Activated CD8-positive, alpha-beta T cell treated with anti-CD3 and anti-CD28 coated beads for 36 hours (primary cell): Measurements from ENCODE around the gene NAA50. TPM values are rescaled to one million over a fixed set of nuclear protein-coding genes. Genes with fewer than 3 reads are reported as not detected.

Source experiments
- ATAC-seq: fragments of 200-7000 bp; cut with Tn5 transposase; one replicate; pipeline ENCODE4 v1.10.0; 2021; ENCODE audit warnings: mild to moderate bottlenecking, moderate library complexity
- CTCF ChIA-PET: fragments of 350-600 bp; sonication (Branson Sonifier 250); formaldehyde crosslinking; loops from one replicate; lab custom pipeline; 2021; ENCODE audit warnings: antibody characterized with exemption; lab: Charles Lee
- POLR2A ChIA-PET: fragments of 350-600 bp; sonication (Branson Sonifier 250); formaldehyde crosslinking; loops from one replicate; lab custom pipeline; 2021; ENCODE audit warnings: antibody characterized with exemption; lab: Charles Lee
- DNase-seq: peaks from one replicate; pipeline ENCODE4 v3.0.0-alpha.2; 2020
- H3K27ac Mint-ChIP-seq: one replicate; pipeline ENCODE4 v1.8.0; 2021; ENCODE audit warnings: mild to moderate bottlenecking, mixed read lengths
- H3K27me3 Mint-ChIP-seq: one replicate; pipeline ENCODE4 v1.8.0; 2021; ENCODE audit warnings: mixed read lengths
- H3K36me3 Mint-ChIP-seq: one replicate; pipeline ENCODE4 v1.8.0; 2021; ENCODE audit warnings: low read depth, mixed read lengths
- H3K4me1 Mint-ChIP-seq: one replicate; pipeline ENCODE4 v1.8.0; 2021; ENCODE audit warnings: low read depth, mixed read lengths
- H3K4me3 Mint-ChIP-seq: one replicate; pipeline ENCODE4 v1.8.0; 2021; ENCODE audit warnings: mild to moderate bottlenecking, moderate library complexity, mixed read lengths
- H3K9me3 Mint-ChIP-seq: one replicate; pipeline ENCODE4 v1.8.0; 2021; ENCODE audit warnings: mixed read lengths
- CTCF ChIP-seq: fragments of 200-600 bp; IDR thresholded peaks from one replicate; pipeline ENCODE4 v1.8.0; 2022; ENCODE audit warnings: antibody characterized with exemption, mild to moderate bottlenecking
- intact Hi-C: fragments of 100-400 bp; cut with micrococcal nuclease; formaldehyde crosslinking; loops from one replicate; pipeline ENCODE4 v1.10.0; 2022
- total RNA-seq, 2 experiments: library from RNA; stranded (reverse); gene quantifications; one replicate each; pipeline ENCODE4 v1.2.3, GENCODE V29; 2021

NAA50 gene
- total RNA-seq, 2 experiments from 2014 or later = 117 to 118 TPM

GRCh38 chr3:113783980-113784379 lies 37.9 kb upstream of the NAA50 start:
- no peaks in the 10 kb centered on the region for H3K9me3 Mint-ChIP-seq
- peaks cover 3% of the 10 kb centered on the region for H3K4me1 Mint-ChIP-seq
- intact Hi-C loops = no loop called here
- ChIA-PET CTCF (interaction anchor here (1.6 kb wide), 1 partner anchor 47 kb away, joined by 4 read pairs; no protein-coding TSS in a partner anchor), POLR2A (no interaction called here)
- ATAC-seq (no peak), DNase-seq (no peak)
- H3K27ac Mint-ChIP-seq = no peak overlapping the region
- TF ChIP-seq CTCF = no peak
- no peak overlapping the region for H3K4me3 Mint-ChIP-seq
- H3K27me3 Mint-ChIP-seq = no peaks in the 10 kb centered on the region
- peaks cover 8% of the 10 kb centered on the region for H3K36me3 Mint-ChIP-seq

DNA sequence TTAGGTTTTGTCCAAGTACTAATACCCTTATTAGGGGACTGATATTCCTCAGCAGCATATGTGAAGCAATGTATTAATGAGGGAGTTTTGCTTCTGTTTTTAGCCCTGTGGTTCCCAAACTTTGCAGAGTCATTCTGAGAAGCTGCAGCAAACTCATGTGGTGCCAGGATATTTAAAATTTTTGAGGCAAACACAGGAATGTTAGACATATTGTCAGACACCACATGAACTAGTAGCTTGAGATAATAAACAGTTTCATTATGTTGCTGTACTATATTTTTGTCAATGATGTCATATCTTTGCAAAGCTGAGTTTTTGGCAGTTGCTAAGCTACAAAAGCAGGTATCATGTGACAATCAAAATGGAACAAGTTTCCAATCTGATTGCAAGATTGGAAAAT lies 37.4 kb upstream of the NAA50 start:
- POLR2A ChIA-PET = no interaction called here
- H3K4me3 Mint-ChIP-seq = no peak overlapping the region
- no peak for TF ChIP-seq CTCF
- no peaks in the 10 kb centered on the region for H3K27me3 Mint-ChIP-seq
- CTCF ChIA-PET = interaction anchor here (1.6 kb wide), 1 partner anchor 47 kb away, joined by 4 read pairs; no protein-coding TSS in a partner anchor
- H3K9me3 Mint-ChIP-seq = no peaks in the 10 kb centered on the region
- DNase-seq = no peak
- peaks cover 8% of the 10 kb centered on the region for H3K36me3 Mint-ChIP-seq
- no peak overlapping the region for H3K27ac Mint-ChIP-seq
- H3K4me1 Mint-ChIP-seq = peaks cover 3% of the 10 kb centered on the region
- intact Hi-C loops = no loop called here
- no peak for ATAC-seq

DNA sequence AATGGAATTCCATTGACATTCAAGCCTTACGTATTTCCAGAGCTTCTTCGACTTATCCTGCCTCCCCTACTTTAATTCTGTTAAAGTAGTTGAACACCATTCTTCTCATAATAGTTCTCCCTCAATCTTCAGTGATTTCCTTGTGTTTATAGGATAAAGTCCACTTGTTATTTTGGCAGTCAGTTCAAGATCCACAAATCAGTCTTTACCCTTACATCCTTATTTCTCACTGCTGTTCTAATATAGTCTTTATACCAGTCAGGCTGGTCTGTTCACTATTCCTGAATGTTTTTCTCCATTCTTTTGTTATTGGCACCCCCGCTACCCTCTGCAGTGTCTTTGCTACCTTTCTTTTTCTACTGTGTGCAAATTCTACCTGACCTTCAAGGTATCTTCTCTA lies 30.5 kb upstream of the NAA50 start:
- H3K27me3 Mint-ChIP-seq = no peaks in the 10 kb centered on the region
- DNase-seq (no peak), ATAC-seq (no peak)
- POLR2A ChIA-PET = no interaction called here
- H3K4me3 Mint-ChIP-seq = no peak overlapping the region
- H3K4me1 Mint-ChIP-seq = peaks cover 5% of the 10 kb centered on the region
- CTCF ChIA-PET = no interaction called here
- H3K36me3 Mint-ChIP-seq = no peaks in the 10 kb centered on the region
- intact Hi-C loops = no loop called here
- TF ChIP-seq CTCF = no peak
- H3K27ac Mint-ChIP-seq = no peak overlapping the region
- no peaks in the 10 kb centered on the region for H3K9me3 Mint-ChIP-seq

- no peak overlapping the region for H3K27ac Mint-ChIP-seq
- no peaks in the 10 kb centered on the region for H3K9me3 Mint-ChIP-seq
- peaks cover 5% of the 10 kb centered on the region for H3K4me1 Mint-ChIP-seq
- no peaks in the 10 kb centered on the region for H3K27me3 Mint-ChIP-seq
- ChIA-PET CTCF (no interaction called here), POLR2A (no interaction called here)
- DNase-seq (no peak), ATAC-seq (no peak)
- intact Hi-C loops = no loop called here
- no peak overlapping the region for H3K4me3 Mint-ChIP-seq
- TF ChIP-seq CTCF = no peak
- H3K36me3 Mint-ChIP-seq = no peaks in the 10 kb centered on the region
These were observed 29.5 kb upstream of the NAA50 start for GRCh38 chr3:113775516-113775915.

DNA sequence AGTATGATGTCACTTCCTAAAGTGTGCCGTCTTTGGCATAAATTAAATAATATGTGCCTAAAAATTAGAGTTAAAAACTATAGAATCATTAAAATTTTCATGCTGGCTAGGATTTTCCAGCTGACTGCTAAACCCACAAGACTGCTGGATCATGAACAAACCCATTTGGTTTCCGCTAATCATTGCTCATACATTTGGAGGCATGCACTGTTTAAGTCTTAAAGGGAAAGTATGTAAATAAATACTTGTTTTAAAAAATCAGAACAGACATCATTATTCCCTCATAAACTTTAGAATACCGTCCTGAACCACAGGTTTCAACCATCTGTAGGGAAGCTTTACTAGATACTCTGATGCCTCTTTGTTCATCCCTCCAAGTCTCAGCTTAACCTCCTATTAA lies 27.3 kb upstream of the NAA50 start:
- ChIA-PET CTCF (interaction anchor here (1.1 to 1.6 kb wide), 3 partner anchors 23 to 196 kb away, joined by 3 to 5 read pairs (median 4); no protein-coding TSS in a partner anchor), POLR2A (interaction anchor here (1.2 kb wide), 1 partner anchor 27 kb away, joined by 5 read pairs; the partner anchor contains the start of gene NAA50)
- intact Hi-C loops = no loop called here
- no peak for TF ChIP-seq CTCF
- DNase-seq (no peak), ATAC-seq (no peak)
- no peaks in the 10 kb centered on the region for H3K27me3 Mint-ChIP-seq
- peaks cover 10% of the 10 kb centered on the region for H3K4me1 Mint-ChIP-seq
- no peaks in the 10 kb centered on the region for H3K9me3 Mint-ChIP-seq
- peaks cover 2% of the 10 kb centered on the region for H3K36me3 Mint-ChIP-seq
- H3K27ac Mint-ChIP-seq = no peak overlapping the region
- H3K4me3 Mint-ChIP-seq = no peak overlapping the region
